Liver (tissue), 9 donors: ENCODE measurements around the gene TMEM63B. TPM values are rescaled to one million over a fixed set of nuclear protein-coding genes. Genes with fewer than 3 reads are reported as not detected.

Experiments
- DNase-seq: peaks from one replicate; pipeline ENCODE4 v3.0.0-alpha.2; 2017; ENCODE audit warnings: low spot score
- H3K27ac ChIP-seq, 2 donors: one replicate each; pipeline ENCODE4 v1.7.0; 2013; ENCODE audit warnings: inconsistent platforms in 2 of 2, low read length in 2 of 2, control low read depth in 1 of 2, low read depth in 1 of 2, mild to moderate bottlenecking in 1 of 2
- H3K27me3 ChIP-seq, 4 donors: one replicate each; pipeline versions ENCODE4 v1.6.1 to v1.7.0; 2013; ENCODE audit warnings: low read length in 3 of 4, inconsistent platforms in 1 of 4, mild to moderate bottlenecking in 1 of 4, moderate library complexity in 1 of 4; ENCODE audit not compliant: control insufficient read depth in 4 of 4, insufficient read depth in 4 of 4
- H3K36me3 ChIP-seq, 4 donors: one replicate each; pipeline versions ENCODE4 v1.6.1 to v1.7.0; 2013; ENCODE audit warnings: low read length in 3 of 4, mild to moderate bottlenecking in 3 of 4, low read depth in 1 of 4, moderate library complexity in 1 of 4; ENCODE audit not compliant: control insufficient read depth in 4 of 4, insufficient read depth in 3 of 4
- H3K4me1 ChIP-seq, 4 donors: one replicate each; pipeline versions ENCODE4 v1.6.1 to v1.7.0; 2013; ENCODE audit warnings: low read length in 3 of 4, mild to moderate bottlenecking in 3 of 4, moderate library complexity in 1 of 4; ENCODE audit not compliant: control insufficient read depth in 4 of 4, insufficient read depth in 4 of 4
- H3K4me3 ChIP-seq, 3 donors: one replicate each; pipeline versions ENCODE4 v1.6.1 to v1.7.0; 2013; ENCODE audit warnings: low read length in 3 of 3, control low read depth in 1 of 3, low read depth in 1 of 3, mild to moderate bottlenecking in 1 of 3
- H3K9ac ChIP-seq, 2 donors: one replicate each; pipeline ENCODE4 v1.7.0; 2013; ENCODE audit warnings: low read length in 2 of 2, mild to moderate bottlenecking in 2 of 2, moderate library complexity in 2 of 2, control low read depth in 1 of 2, low read depth in 1 of 2
- H3K9me3 ChIP-seq, 4 donors: one replicate each; pipeline versions ENCODE4 v1.6.1 to v1.7.0; 2013; ENCODE audit warnings: low read length in 3 of 4; ENCODE audit not compliant: control insufficient read depth in 4 of 4
- EGR1 ChIP-seq, 2 donors: IDR thresholded peaks; 2 replicates each; pipeline ENCODE4 v1.6.1; 2016 to 2018; ENCODE audit warnings: antibody characterized with exemption in 2 of 2, low read depth in 2 of 2
- FOXA1 ChIP-seq: IDR thresholded peaks from 2 replicates; pipeline ENCODE4 v1.6.1; 2016; ENCODE audit warnings: antibody characterized with exemption
- GABPA ChIP-seq, 2 donors: IDR thresholded peaks in 1 of 2; conservative IDR thresholded peaks in 1 of 2; 2 replicates each; pipeline ENCODE4 v1.6.1; 2016; ENCODE audit warnings: antibody characterized with exemption in 2 of 2, mild to moderate bottlenecking in 1 of 2, moderate library complexity in 1 of 2
- HNF4A ChIP-seq, 2 donors: conservative IDR thresholded peaks; 2 replicates each; pipeline ENCODE4 v1.6.1; 2016; ENCODE audit warnings: antibody characterized with exemption in 2 of 2, mild to moderate bottlenecking in 2 of 2
- HNF4G ChIP-seq: IDR thresholded peaks from 2 replicates; pipeline ENCODE4 v1.6.1; 2016; ENCODE audit warnings: antibody characterized with exemption
- JUND ChIP-seq, 2 donors: IDR thresholded peaks; 2 replicates each; pipeline ENCODE4 v1.6.1; 2016; ENCODE audit warnings: antibody characterized with exemption in 2 of 2
- NR2F2 ChIP-seq: IDR thresholded peaks from 2 replicates; pipeline ENCODE4 v1.6.1; 2016; ENCODE audit warnings: antibody characterized with exemption
- RAD21 ChIP-seq, 2 donors: IDR thresholded peaks; 2 replicates each; pipeline ENCODE4 v1.6.1; 2016; ENCODE audit warnings: antibody characterized with exemption in 2 of 2, mild to moderate bottlenecking in 2 of 2
- REST ChIP-seq: IDR thresholded peaks from 2 replicates; pipeline ENCODE4 v1.6.1; 2016; ENCODE audit warnings: antibody characterized with exemption, mild to moderate bottlenecking
- RXRA ChIP-seq, 2 donors: IDR thresholded peaks; 2 replicates each; pipeline ENCODE4 v1.6.1; 2017 to 2018; ENCODE audit warnings: antibody characterized with exemption in 2 of 2, mild to moderate bottlenecking in 1 of 2
- SP1 ChIP-seq: IDR thresholded peaks from 2 replicates; pipeline ENCODE4 v1.6.1; 2018; ENCODE audit warnings: antibody characterized with exemption, mild to moderate bottlenecking
- YY1 ChIP-seq: IDR thresholded peaks from 2 replicates; pipeline ENCODE4 v1.6.1; 2016; ENCODE audit warnings: antibody characterized with exemption, mild to moderate bottlenecking
- ZBTB33 ChIP-seq: IDR thresholded peaks from 2 replicates; pipeline ENCODE4 v1.6.1; 2016; ENCODE audit warnings: antibody characterized with exemption
- WGBS: extraction: QIAGEN DNeasy Blood & Tissue Kit; methylation state at CpG from one replicate; pipeline ENCODE4 v1.1.7; 2013; 5-methylcytosine and 5-hydroxymethylcytosine counted together
- polyA plus RNA-seq, 2 donors: library from polyadenylated mRNA; stranded (reverse) in 1 of 2; unstranded in 1 of 2; fragments of 200-250 nt in 1 of 2; fragments of >200 nt in 1 of 2; fragmentation: Nextera tagmentation in 1 of 2; extraction: Ambion mirVana in 1 of 2; gene quantifications; one replicate each; pipeline versions ENCODE4 v1.2.1 to v1.2.3, GENCODE V29; 2013 to 2015
- total RNA-seq, 2 donors: library from RNA; depleted of rRNA; stranded (reverse); fragments of >200 nt; gene quantifications; one replicate each; pipeline ENCODE4 v1.2.3, GENCODE V29; 2014
- TF ChIP-seq, protein P1 (sequence below): IDR thresholded peaks from 2 replicates; pipeline ENCODE4 v1.6.1; 2016; ENCODE audit warnings: antibody characterized with exemption
- TF ChIP-seq, protein P2 (sequence below): IDR thresholded peaks from 2 replicates; pipeline ENCODE4 v1.6.1; 2016; ENCODE audit warnings: antibody characterized with exemption
- donor health status: healthy.
- donor health status: healthy.
- donor health status: healthy.
- donor health status: healthy.
- donor health status: healthy.

Gene TMEM63B
- total and polyA plus RNA-seq, 4 donors, result 9.6 to 64.9 (median 37.6) TPM

GRCh38 chr6:44177691-44178423 is 50.5 kb downstream of the TMEM63B start:
- TF ChIP-seq SP1 (peak; percentile 24), HNF4A (conservative IDR thresholded peaks at IDR 0.05) (no peak), NR2F2 (peak; percentile 96), RAD21 (IDR thresholded peaks at IDR 0.05) (peak in 1 of 2 donors; percentile 12)
- H3K9ac ChIP-seq, result no peak overlapping the region
- no peaks in the 10 kb centered on the region for H3K9me3 ChIP-seq
- H3K36me3 ChIP-seq, result no peaks in the 10 kb centered on the region
- 87% methylated on average over 13 of the region's 13 CpGs for WGBS
- H3K4me1 ChIP-seq, result peaks cover 0 to 6% (median 2%) of the 10 kb centered on the region in 4 donors
- peak overlapping the region in 1 of 2 donors; percentile 37 for H3K27ac ChIP-seq
- H3K4me3 ChIP-seq, result no peak overlapping the region
- no peaks in the 10 kb centered on the region for H3K27me3 ChIP-seq
- DNase-seq, result no peak

GRCh38 chr6:44178424-44179071 is 51.2 kb downstream of the TMEM63B start:
- peaks cover 0 to 6% (median 0%) of the 10 kb centered on the region in 4 donors for H3K4me1 ChIP-seq
- no peak overlapping the region for H3K4me3 ChIP-seq
- peak overlapping the region in 1 of 2 donors; percentile 37 for H3K27ac ChIP-seq
- no peaks in the 10 kb centered on the region for H3K9me3 ChIP-seq
- no peaks in the 10 kb centered on the region for H3K27me3 ChIP-seq
- no peaks in the 10 kb centered on the region for H3K36me3 ChIP-seq
- no peak overlapping the region for H3K9ac ChIP-seq
- no peak for DNase-seq
- TF ChIP-seq EGR1 (IDR thresholded peaks at IDR 0.05; ENCODE audit: low read depth in 2 of 2), result no peak
- TF ChIP-seq SP1, result no peak
- TF ChIP-seq NR2F2, result no peak
- TF ChIP-seq ZBTB33, result no peak
- no peak for TF ChIP-seq RAD21 (IDR thresholded peaks at IDR 0.05)
- TF ChIP-seq GABPA (IDR thresholded peaks at IDR 0.05 in 1 of 2, conservative IDR thresholded peaks at IDR 0.05 in 1 of 2), result no peak
- TF ChIP-seq, protein P1, sequence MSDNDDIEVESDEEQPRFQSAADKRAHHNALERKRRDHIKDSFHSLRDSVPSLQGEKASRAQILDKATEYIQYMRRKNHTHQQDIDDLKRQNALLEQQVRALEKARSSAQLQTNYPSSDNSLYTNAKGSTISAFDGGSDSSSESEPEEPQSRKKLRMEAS, result no peak
- no peak for TF ChIP-seq FOXA1
- no peak for TF ChIP-seq JUND (IDR thresholded peaks at IDR 0.05)
- no peak for TF ChIP-seq HNF4G
- TF ChIP-seq, protein P2, sequence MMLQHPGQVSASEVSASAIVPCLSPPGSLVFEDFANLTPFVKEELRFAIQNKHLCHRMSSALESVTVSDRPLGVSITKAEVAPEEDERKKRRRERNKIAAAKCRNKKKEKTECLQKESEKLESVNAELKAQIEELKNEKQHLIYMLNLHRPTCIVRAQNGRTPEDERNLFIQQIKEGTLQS, result no peak
- WGBS, result 91% methylated on average over 9 of the region's 9 CpGs

- H3K36me3 ChIP-seq, result no peaks in the 10 kb centered on the region
- H3K4me3 ChIP-seq, result no peak overlapping the region
- peaks cover 0 to 6% (median 0%) of the 10 kb centered on the region in 4 donors for H3K4me1 ChIP-seq
- no peak overlapping the region for H3K27ac ChIP-seq
- no peaks in the 10 kb centered on the region for H3K9me3 ChIP-seq
- H3K9ac ChIP-seq, result no peak overlapping the region
- H3K27me3 ChIP-seq, result no peaks in the 10 kb centered on the region
- TF ChIP-seq RXRA (IDR thresholded peaks at IDR 0.05), result no peak
- TF ChIP-seq NR2F2, result peak; percentile 39
- no peak for TF ChIP-seq YY1
- TF ChIP-seq ZBTB33, result no peak
- TF ChIP-seq, protein P2, result no peak
- TF ChIP-seq JUND (IDR thresholded peaks at IDR 0.05), result peak in 1 of 2 donors; percentile 26
- no peak for TF ChIP-seq EGR1 (IDR thresholded peaks at IDR 0.05; ENCODE audit: low read depth in 2 of 2)
- TF ChIP-seq REST, result no peak
- WGBS, result 40% methylated on average over 4 of the region's 4 CpGs
- no peak for DNase-seq
These were observed 51.8 kb downstream of the TMEM63B start for GRCh38 chr6:44179072-44179536.
